CD4-positive, alpha-beta T cell treated with Interleukin-10 for 1 hour (primary cell): ENCODE measurements around the gene GDPGP1.
"Not testable (repeated sequence)": the region's sequence is repeated elsewhere in the genome, so short reads cannot be mapped to it uniquely, and the experiment has no call there.

Experiments
- DNase-seq: peaks from one replicate; pipeline ENCODE4 v3.0.0-alpha.2; 2020

GDPGP1 gene

DNA sequence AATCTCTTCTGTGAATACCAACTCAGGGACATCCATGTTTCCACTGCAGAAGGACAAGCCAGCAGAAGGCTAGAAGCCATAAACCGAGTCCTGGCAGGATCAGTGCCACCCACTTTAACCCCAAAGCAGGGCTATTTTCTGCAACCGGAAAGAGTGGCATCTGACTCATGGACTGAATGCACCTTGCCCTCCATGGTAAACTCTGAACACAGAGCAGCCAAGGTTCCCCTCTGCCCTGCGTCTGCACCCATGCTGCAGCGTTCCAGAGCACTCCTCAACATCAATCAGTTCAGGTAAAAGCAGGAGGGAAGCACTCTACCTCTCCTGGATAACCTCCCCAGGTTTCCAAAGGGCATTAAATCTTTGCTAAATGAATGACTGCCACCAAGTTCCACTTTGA, 30.7 kb downstream of the GDPGP1 start:
- DNase-seq, result peak; percentile 38

DNA sequence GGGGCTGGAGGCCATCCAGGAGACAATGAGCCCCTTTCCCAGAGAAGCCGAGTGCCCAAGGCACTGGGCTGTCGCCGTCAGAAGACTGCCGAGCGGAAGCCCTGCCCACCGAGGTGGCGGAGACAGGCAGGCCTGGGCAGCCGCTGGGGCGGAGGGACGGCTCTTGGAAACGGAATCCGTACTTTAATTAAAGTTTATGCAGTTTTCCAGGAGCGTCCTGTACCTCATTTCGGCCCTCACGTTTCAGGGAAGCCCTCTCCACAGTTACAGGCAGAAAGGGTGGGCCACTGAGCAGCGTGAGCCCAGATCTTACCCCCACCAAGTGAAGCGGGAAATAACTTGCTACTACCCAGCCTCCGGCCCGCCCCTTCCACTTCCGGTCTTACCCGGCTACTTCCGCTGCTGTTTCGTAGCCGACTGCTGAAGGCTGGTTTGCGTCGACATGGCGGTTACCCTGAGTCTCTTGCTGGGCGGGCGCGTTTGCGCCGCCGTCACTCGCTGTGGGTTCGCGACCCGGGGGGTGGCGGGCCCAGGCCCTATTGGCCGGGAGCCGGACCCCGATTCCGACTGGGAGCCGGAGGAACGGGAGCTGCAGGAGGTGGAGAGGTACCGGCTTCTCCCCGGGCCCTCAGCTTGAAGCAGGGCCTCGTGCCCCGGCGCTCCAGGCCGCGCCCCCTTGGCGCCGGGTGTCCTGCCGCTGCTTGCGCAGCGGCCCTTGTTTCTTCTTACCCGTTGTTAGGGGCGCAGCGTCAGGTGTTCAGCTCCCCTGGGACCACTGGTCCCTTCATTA, 31.5 kb downstream of the GDPGP1 start, which contains the start of gene NGRN:
Gene NGRN, plus strand, starts transcription at position 402 of the 790 bp plus-strand sequence. Its CDS starts 41 bp downstream, at position 443.
- DNase-seq, result peak; percentile 92

DNA sequence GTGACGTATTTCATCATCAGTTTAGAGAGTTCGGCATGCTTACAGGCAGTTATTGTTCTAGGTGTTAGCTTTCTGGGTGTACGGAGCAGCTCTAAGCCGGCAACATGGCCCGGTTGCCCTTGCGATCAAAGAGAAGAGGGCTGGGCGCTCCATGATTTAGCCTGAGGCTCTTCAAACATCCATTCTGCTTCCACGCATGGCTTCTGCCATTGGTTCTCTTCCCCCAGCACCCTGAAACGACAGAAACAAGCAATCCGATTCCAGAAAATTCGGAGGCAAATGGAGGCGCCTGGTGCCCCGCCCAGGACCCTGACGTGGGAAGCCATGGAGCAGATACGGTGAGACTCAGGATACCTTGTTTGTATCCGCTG, 32.0 kb downstream of the GDPGP1 start:
- DNase-seq, result peak; percentile 70

DNA sequence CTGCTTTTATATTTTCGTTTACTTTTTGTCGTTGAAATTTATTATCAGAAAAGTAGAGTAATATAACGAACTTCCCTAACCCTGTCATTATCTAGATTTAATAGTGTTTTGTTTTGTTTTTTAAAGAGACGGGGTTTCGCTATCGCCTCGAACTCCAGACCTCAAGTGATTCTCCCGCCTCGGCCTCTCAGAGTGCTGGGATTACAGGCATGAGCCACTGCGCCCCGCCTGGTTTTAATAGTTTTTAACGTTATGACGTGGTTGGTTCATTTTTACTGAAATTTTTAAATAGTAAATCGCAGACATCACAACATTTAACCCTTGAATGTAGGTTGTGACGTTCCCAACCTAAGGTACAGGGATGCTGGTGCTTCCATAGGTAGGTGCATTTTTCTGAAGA, 32.5 kb downstream of the GDPGP1 start:
- DNase-seq, result peak; percentile 46

DNA sequence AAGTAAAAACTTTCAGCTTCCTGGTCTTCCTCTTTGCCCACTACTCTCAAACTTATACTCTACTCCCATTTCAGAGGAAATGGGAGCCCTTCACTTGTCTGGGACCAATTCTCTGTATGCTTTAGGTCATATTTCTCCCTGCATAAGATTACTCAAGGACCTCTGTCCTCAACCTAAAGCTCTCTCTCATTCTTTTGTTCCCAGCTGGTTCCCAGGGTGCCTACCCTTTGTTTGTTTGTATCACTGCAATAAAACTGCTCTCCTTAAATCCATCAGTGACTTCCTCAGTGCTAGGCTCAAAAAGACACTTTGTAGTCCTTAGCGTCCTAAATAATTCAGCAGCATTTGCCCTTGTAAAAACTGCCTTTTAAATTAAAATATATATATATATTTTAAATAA, 34.4 kb downstream of the GDPGP1 start:
- DNase-seq, result no peak

DNA sequence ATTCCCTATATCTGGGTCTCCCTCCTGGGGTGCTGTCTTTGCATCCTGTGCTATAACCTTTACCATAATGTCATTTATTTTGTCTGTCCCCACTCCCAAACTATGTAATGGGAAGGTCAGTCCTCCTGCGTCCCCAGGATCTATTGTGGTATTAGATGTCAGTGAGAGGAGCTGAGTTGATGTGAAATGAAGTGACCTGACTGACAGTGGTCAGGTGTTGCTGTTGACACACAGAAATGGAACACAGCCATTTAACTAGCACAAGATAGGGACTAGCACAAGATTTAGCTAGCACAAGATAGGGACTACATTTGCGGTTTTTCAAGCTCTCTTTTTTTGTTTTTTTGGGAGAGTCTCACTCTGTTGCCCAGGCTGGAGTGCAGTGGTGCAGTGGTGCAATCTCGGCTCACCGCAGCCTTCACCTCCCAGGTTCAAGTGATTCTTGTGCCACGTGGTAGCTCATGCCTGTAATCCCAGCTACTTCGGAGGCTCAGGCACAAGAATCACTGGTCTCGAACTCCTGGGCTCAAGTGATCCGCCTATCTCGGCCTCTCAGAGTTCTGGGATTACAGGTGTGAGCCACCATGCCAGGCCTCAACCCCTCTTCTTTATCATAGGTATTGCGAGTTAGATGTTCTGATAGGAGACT, 36.6 kb downstream of the GDPGP1 start:
- no peak for DNase-seq

DNA sequence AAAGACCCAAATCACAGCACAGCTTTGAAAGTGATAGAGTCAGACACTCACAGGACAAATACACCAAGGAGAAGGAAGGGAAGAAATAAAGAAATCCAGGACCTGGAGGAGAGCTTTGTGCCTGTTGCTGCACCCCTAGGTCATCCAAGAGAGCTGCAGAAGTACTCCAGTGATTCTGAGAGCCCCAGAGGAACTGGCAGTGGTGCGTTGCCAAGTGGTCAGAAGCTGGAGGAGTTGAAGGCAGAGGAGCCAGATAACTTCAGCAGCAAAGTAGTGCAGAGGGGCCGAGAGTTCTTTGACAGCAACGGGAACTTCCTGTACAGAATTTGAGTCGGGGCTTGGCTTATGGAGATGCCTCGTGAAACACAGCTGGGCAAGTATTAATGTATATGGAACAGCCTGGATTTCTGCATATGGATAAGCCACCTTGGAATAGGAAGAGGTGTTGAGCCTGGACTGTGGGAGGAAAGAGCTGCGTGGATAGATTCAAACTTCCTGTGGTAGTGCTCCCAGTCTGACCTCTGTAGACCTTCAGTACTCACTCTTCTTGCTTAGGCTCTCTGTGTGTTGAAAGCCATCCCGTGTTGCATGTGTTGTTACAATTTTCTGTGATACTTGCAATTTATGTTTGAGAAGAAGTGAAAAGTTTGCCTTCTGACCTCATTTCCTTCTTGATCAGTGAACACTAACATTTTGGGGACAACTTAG, 37.6 kb downstream of the GDPGP1 start:
- no peak for DNase-seq

DNA sequence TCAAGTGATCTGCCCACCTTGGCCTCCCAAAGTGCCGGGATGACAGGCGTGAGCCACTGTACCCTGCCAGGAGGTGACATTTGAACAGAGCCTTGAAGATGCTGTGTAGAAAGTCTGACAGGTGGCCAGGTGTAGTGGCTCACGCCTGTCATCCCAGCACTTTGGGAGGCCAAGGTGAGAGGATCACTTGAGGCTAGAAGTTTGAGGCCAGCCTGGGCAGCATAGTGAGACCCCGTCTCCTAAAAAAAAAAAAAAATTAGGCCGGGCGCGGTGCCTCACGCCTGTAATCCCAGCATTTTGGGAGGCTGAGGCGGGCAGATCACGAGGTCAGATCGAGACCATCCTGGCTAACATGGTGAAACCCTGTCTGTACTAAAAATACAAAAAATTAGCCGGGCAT, 44.5 kb downstream of the GDPGP1 start:
- not testable (repeated sequence) for DNase-seq

DNA sequence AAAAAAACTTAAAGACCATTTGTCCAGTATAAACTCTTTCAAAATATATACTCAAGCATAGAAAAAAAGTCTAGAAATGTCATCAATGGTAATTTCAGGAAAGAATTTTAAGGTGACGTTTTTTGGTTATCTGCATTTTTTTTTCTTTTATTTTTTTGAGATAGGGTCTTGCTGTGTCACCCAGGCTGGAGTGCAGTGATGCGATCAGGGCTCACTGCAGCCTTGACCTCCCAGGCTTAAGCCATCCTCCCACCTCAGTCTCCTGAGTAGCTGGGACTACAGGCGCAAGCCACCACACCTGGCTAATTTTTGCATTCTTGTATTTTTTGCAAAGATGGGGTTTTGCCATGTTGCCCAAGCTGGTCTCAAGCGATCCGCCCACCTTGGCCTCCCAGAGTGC, 46.7 kb downstream of the GDPGP1 start:
- DNase-seq, result not testable (repeated sequence)

DNA sequence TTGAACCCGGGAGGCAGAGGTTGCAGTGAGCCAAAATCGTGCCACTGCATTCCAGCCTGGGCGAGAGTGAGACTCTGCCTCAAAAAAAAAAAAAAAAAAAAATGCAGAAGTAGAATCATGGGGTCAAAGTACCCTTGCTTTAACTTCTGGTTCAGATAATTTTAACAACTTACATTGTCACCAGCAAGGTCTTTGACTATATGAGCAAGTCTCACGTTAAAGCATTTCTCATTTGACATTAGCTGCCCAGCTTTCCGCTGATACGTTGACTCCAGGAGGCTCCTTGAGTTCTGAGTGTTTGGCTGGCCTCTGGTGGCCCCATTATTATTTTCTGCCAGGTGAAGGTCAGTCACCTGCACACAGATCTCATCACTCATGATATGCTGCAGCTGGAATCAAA, 47.6 kb downstream of the GDPGP1 start:
- not testable (repeated sequence) for DNase-seq

DNA sequence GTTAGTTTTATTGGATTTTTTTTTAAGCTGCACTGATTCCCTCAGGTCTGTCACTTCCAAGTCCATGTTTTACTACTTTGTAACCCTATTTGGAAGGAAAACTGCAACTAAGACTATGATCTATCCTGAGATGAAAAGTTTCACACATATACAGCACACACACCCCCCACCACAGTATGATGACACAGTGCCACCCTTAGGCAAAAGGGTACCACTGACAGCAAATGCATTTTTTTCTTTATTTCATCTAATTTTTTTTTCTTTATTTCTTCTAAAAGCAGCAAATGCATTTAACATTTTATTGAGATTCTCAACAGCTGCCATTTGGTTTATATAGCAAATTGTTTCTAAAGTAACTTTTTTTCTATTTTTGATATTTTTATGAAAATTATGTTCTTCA, 52.7 kb downstream of the GDPGP1 start:
- DNase-seq, result peak; percentile 66

DNA sequence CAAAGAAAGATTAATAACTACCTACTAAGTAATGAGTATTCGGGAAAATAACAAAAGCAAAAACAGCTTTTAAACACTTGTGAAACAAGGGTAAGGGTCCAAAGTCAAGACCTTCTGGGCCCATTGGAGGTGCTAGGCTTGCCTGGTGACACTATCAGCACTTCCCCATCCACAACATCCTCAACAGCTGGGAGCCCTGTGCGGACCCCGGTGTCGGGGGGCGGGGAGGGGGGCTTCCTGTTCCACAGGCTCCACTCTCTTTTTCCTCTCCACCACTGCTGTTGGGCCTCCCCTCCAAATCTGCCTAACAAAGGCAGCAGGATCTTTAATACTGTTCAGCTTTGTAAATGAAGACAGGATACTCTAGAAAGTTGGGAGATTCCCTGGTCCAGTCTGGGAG, 53.1 kb downstream of the GDPGP1 start:
- DNase-seq, result no peak

DNA sequence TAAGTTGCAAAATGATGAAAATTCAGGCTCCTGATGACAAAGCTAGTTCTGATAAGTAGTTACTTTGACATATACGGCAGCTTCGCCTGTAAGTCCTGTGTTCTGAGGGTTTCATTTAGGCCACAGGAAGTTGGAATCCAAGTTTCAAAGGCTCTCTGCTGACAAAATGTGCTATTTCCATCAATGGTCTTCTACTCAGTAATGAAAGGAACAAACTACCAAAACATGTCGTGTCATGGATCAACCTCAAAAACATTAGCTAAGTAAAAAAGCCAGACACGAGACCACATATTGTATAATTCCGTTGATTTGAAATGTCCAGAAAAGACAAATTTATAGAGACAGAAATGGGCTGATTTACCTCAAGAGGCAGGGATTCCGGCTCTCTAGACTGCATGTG, 53.9 kb downstream of the GDPGP1 start:
- DNase-seq, result no peak

DNA sequence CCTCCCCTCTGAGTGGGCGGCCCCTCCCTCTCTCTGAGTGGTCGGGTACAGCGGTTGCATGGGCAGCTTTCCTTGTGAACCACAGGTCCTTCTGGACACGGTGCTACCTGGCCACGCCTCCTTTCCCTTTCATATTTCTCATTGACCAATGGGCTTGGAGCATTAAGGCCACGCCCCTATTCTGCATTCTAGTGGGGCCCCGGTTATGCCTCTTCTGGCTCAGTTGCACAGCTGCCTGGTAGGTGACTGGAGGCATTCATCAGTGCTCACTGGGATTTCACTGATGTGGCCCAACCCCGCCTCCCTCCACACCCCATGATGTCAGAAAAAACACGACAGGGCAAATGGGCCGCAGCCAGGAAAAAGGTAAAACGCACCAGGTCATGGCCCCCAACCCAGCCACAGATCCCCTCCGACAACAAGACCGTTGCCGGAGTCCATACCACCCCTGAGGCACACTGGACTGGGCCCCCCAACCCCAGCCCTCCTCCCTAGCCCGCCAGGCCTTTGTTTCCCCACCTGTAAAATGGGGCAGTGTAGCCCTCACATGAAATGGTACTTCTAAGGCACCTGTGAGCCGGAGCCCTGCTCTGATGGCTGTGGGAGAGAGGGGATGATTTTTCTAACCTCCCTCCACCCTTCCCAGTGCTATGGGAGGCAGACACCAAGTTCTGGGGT, 57.8 kb downstream of the GDPGP1 start:
- peak; percentile 28 for DNase-seq

DNA sequence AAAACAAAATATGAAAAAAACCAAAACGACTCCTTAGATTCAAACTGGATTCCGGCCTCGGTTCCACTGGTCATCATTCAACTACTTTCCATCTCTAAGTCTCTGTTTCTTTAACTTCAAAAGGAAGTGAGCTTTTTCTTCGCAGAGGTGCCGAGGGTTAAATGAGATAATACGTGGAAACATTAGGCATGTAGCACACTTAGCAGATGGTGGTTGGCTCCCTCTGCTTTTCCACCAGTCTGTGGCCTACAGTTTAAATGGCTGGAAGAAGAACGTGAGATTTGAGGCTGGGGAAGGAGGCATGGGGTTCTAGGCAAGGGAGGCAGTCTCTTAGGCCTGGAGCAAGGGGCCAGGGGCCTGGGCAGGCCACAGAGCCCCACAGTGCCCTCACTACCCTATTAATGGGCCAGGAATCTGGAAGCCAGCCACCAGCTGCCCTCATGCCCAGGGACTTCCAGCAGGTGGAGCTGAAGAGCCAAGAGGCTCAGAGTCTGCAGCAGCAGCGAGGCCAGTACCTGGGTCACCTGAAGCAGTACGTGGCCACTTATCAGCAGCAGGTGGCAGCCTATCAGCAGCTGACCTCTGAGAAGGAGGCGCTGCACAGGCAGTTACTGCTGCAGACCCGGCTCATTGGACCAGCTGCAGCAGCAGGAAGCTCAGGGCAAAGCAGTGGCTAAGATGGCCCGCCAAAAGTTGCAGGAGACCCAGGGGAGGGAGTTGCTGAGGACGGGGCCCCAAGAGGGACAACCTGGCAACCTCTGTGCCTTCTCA, 59.2 kb downstream of the GDPGP1 start:
- peak; percentile 75 for DNase-seq

DNA sequence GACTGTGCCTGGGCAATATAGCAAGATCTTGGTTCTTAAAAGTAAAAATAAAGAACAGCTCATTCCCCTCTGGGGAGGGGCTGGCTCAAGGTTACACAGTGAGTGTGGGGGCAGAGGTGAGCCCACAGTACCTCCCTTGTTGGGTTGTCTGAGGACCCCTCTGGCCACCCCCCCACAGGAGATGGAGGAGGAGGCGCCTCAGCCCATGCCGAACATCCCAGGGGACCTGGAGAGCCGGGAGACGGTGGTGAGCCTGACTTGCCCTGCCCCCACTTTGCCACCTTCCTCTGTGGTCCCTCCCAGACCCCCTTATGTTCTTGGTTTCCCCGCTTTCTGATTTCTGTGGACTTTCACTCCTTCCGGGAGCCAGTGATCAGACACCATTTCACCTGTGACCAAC, 60.1 kb downstream of the GDPGP1 start:
- DNase-seq, result no peak

DNA sequence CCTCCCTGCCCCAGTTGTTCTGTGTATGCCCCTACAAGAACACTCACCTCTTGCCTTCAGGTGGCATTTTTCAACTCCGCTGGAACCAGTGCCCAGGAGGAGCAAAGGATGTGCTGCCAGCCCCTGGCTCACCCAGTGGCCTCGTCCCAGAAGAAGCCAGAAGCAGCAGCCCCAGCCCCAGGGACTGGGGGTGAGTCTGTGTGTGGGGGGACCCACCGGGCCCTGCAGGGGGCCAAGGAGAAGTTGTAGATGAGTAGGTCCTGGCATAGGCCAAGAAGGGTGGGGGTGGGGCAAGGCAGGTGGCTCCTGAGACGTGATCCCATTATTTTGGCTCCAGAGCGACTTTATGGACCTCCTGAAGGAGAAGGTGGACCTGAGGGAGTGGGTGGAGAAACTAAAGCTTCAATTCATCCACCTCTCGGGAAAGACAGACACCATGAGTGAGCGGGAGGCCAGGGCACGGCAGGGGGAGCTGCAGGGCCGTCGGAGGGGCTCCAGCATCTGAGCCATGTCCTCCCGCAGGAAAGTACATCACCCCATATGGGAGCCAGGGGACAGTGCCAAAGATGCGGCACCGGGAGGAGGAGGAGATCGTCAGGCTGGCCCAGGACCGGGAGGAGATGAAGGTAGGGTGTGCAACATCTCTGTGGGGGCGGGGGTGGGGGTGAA, 60.7 kb downstream of the GDPGP1 start:
- DNase-seq, result no peak

DNA sequence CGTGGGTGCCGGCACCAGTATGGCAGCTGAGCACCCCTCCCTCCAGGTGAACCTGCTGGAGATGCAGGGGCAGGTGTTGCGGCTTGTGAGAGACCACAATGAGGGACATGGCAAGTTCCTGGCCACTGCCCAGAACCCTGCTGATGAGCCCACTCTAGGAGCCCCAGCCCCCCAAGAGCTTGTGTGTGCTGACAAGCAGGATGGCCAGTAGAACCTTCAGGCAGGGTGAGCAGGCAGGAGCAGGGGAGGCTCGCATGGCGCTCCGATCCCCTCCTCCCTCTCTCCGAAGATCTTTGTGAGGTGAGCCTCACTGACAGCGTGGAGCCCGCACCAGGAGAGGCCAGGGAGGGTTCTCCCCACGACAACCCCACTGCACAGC, 61.2 kb downstream of the GDPGP1 start:
- no peak for DNase-seq
